Esophagus muscularis mucosa (tissue), 3 donors: ENCODE data around the gene KCNH1.

Source experiments
- CTCF ChIP-seq, 3 experiments: fragments of 200-600 bp in 2 of 3; fragments of 450-650 bp in 1 of 3; sonication (generic) in 2 of 3; IDR thresholded peaks; one replicate each; pipeline ENCODE4 v1.5.1; 2017 to 2019; ENCODE audit warnings: antibody characterized with exemption in 3 of 3, mild to moderate bottlenecking in 2 of 3, moderate library complexity in 1 of 3
- POLR2A ChIP-seq: fragments of 450-650 bp; IDR thresholded peaks from one replicate; pipeline ENCODE4 v1.6.1; 2017; ENCODE audit warnings: antibody characterized with exemption, moderate library complexity, mild to moderate bottlenecking, low read depth
- POLR2AphosphoS5 ChIP-seq, 2 donors: sonication (generic); formaldehyde crosslinking; IDR thresholded peaks; one replicate each; pipeline ENCODE4 v1.6.1; 2017; ENCODE audit warnings: antibody characterized with exemption in 2 of 2

GRCh38 chr1:210700511-210700910, 433.4 kb downstream of the KCNH1 start:
- TF ChIP-seq POLR2A (no peak), CTCF (IDR thresholded peaks at IDR 0.05) (no peak), POLR2AphosphoS5 (IDR thresholded peaks at IDR 0.05) (no peak)
